Activated gamma-delta T cell treated with anti-CD3 and anti-CD28 coated beads, Interleukin-2, amount 50 U/mL, for 16 hours (primary cell): Measurements from ENCODE around the gene SPATA19.

Source experiments
- DNase-seq: peaks from one replicate; pipeline ENCODE4 v3.0.0-alpha.2; 2020; ENCODE audit warnings: low read depth

Gene SPATA19

GRCh38 chr11:133835593-133836548 lies 9.4 kb downstream of the SPATA19 start:
- no peak for DNase-seq

DNA sequence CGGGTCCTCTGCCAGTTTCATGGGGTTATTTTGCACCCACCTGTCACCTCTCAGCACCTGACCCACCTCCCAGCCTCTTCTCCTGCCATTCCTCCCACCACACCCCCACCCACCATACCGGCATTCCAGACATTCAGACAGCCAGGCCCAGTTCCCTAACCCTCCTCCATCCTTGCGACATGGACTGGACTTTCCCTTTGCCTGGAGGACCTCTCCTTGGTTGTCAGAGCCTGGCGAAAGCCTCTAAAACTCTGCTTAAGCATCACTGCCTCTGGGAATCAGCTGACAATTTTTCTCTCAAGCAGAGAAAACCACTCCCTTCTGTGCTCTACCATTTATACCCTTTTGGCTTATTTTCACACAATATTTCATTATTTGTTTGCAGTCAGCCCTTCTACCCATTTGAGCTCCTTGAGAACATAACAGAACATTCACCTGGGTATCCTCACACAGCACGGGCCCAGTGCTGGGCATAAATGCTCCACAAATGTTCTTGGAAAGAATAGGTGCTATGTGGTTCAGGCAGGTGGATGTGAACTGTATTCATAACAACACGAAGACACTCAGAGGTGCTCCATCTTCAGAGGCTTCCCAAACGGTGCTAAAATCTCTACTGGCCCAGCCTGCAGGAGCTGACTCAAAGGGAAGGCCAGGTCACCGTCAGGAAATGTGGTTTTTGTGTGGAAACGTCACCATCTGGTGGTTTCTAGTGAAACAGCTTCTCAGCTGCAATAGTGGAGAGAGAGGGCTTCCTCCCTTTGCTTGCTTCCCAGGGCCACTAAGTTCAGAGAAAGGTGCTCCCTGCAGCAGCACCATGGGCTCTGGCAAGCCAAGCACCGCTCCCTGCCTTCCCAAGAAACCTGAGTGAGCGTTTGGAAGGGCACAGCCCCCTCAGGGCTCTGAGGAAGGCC lies 10.4 kb downstream of the SPATA19 start:
- no peak for DNase-seq

DNA sequence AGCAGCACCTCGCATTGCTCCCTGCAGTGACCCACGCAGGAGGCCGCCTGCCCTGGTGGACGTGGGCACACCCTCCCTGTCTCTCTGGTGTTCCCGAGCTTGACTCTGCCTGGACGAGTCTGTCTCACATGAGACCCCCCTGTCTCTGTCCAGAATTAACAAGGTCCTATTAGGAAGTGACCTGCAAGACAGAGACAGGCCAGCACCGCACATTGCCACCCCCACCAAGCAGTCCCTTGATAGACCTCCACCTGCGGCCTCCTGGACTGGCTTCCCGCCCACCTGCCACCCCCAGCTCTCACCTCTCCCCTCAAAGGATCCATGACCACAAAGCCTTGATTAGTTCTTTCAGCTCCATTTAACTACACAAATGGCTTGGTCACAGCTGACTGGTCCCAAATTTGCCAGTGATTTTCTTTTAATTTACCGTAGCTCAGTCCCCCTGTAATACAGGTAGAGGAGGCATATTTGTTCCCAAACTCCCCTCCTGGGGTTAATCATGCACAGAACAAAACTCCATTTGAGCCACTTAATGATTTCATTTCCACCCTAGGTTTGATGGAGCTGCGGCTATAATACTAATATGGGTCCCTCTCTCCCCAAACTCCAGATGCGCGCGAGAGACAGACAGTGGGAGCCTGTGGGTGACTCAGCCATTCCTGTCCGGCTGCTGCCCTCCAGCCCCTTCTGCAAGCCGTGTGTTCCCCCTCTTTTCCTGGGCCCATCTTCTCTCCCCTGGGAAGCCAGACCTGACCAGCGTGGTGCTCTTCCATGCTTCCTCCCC lies 11.2 kb downstream of the SPATA19 start:
- no peak for DNase-seq

- no peak for DNase-seq
These were observed 12.1 kb downstream of the SPATA19 start for GRCh38 chr11:133832991-133833897.

DNA sequence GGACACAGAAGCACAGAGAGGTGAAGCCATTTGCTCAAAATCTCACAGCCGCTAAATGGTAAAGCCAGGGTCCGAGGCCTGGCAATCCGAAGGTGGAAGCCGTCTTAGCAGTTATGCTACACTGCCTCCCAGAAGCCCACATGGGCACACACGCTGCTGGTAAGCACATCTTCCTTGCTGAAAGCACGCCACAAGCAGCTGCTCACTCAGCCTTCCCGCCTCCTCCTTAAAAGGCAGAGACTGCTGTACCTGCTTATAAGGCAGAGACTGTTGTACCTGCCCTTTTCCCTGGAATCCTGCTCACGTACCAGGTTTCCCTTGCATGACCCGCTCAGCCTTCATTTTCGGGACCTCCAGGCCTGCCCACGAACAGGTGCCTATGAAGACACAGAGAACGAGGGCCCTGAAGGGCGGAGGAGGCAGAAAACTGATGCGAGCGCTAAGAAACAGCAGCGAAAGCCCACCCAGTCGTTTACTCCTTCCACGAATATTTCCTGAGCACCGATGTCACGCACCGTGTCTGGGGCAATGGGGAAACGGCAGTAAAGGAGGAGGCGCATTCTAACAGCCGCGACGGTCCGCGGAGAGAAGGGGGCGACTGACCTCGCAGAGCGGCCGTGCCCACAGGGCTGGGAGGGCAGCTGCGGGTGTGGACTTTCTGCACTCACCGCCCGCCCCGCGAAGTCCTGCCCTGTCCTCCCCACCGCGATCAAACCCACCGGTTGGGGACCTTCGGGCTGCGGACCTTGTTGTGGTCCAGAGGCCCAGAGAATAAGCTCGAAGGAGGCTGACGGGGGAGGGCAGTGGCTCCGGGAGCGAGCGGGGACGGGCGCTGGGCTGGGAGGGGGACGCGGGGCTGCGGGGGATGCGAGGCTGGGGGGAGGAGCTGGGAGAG lies 13.0 kb downstream of the SPATA19 start:
- DNase-seq: no peak

DNA sequence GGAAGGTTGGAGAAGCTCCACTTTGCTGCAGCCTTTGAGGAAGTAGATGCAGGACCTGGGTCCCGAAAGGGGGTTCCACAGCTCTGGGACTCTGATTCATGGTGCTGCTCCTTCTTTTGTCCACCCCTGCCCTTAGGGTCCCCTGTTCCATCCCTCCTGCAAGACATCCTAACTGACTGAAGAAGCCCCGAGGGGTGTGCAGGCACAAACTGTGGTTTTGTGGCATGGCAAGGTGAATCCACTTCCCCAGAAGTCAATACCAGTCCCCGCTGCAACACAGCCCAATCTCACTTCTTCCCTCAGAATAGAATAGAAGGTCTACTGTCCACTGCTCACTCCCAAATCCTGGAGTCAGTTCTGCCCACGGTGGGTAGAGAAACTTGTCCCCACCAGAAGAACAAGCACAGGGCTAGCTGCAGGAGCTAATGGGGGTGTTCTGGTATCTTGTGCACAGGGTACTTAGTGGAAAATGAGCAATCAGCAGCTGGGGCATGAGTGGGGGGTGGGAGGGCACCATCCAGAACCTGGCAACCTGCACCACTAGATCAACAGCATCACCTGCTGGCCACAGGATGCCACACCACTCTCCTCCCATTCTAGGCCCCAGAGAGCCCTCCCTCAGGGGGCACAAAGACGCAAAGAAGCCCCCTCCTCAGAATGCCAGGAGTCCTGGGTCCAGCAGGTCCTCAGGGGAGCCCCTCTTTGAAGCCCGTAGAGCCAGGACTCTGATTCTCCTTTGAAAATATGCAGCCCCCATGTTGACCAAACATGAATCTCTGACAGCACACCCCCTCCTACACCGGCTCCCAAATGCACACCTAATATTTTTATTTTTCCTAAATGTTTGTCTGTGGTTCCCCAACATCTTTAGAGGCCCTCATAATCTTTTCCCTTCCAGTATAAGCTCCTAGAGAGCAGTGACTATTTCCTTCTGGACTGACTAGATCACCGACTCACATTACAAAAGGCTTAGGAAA lies 14.1 kb downstream of the SPATA19 start:
- no peak for DNase-seq

DNA sequence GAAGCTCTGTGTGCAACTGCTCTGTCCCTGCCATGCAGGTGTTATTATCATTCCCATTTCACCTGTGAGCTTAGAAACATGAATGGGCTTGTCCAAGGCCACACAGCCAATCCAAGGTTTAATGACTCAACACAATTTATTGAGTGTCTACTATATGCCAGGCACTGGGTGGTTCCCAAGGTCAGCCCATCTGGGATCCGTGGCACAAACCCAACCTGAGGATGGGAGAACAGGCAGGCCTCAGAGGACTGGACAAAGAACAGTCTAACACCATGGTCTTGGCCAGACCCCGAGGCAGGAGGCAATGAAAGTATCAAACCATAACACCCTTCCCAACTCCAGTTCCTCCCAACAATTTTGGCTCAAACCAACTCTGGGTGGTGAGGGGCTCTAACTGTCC lies 15.7 kb downstream of the SPATA19 start:
- no peak for DNase-seq

DNA sequence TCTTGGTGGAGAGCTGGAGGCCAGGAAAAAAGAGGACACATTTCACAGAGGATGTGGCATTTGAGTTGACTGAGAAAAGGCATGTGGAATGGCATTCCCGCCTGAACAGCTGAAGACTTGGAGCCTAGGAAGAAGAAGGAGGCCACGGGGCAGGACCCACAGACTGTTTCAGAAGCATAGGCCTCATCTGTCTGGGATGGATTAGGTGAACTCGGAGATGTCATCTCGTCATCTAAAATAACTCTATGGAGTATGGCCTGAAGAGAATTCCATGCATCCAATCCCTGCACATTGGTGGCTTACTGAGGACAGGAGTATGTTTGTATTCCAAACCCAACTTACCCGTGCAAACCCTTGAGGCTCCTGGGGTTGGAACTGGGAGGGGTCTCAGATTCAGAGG lies 16.4 kb downstream of the SPATA19 start:
- no peak for DNase-seq

DNA sequence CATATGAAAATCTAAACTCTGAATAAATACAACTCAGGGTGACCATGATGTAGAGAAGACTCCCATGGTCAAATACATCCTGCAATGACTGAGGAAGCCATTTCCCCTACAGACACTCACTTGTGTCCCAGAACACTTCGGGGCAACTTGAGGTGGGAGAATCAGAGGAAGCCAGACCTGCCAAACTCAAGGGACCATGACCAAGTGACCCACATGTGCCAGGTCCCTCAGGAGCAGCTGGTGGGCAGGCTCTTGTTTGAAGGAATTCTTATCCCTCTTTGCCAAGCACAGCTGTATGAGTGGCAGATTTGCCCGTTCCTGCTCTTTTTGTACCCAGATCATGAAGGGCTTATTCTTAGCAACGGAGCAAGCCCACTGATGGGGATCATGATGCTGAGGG lies 17.8 kb downstream of the SPATA19 start:
- no peak for DNase-seq

DNA sequence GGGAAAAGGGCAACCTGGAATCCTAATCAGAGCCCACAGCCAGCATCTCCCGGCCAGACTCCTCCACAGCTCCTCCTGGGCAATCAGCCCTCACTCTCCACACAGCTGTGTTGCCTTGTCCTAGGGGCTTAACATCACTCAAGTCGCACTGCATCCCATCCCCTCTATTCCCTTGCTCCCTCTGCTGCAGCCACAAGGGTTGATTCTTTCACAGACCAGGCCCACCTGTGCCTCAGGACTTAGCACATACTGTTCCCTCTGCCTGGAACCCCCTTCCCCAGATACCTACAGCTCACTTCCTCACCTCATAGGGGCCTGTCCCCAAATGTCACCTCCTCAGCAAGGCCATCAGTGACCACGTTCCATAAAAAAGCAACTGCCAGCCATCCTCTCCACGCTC lies 18.4 kb downstream of the SPATA19 start:
- no peak for DNase-seq

DNA sequence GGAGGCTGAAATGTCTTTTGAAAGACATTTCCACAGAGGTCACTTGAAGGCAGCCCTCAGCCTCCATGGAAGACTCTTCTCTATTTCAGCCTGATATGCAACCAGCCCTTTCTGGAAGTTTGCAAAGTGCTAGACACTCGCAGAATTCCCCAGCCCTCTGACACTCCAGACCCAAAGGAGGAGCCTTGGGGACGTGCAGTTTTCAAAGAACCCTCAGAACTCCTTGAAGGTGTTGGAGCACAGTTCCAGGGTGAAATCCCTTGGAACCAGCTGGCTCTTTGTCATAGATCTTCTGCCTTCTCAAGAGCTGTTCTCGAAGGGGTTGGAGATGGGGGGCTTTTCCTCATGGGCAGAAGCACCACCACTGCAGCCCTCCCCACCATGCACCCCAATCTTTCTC lies 19.6 kb downstream of the SPATA19 start:
- DNase-seq: no peak

GRCh38 chr11:133825156-133825555 lies 20.2 kb downstream of the SPATA19 start:
- no peak for DNase-seq

GRCh38 chr11:133824593-133824992 lies 20.7 kb downstream of the SPATA19 start:
- DNase-seq: no peak

DNA sequence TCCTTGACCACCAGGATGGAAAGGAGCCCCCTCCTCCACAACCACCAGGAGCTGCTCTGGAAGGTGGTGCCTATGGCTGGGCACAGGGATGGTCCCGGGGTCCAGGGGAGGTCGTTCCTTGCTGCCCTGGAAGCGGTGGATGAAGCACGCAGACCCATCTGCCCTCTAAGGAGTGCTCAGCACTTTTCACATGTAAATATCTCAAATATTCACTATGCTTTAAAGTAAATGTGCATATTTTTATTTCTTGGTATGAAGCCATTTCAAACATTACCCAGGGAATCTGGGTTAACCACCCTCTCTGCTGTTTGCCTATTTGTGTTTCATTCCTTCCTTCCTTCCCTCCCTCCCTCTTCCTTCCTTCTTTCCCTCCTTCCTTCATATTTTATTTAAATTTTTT lies 21.7 kb downstream of the SPATA19 start:
- DNase-seq: no peak

GRCh38 chr11:133823211-133823610 lies 22.1 kb downstream of the SPATA19 start:
- no peak for DNase-seq

DNA sequence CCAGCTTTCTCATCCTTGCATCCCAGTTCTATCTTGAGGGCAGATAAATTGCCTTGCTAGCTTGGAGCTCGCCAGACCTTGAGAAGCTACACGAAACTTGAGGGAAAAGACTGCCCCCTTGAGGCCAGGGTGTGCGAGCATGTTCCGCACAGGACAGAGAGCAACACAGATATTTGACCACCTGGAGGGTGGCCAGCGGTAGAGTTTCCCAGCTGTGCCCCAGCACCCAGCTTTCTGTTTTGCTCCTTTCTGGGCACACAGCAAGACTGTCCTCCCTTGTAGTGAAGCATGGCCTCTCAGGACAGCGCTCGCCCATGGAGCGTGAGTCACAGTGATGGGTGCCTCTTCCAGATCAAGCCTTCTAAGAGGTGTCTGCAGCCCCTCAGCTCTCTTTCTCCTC lies 23.5 kb downstream of the SPATA19 start:
- DNase-seq: no peak

DNA sequence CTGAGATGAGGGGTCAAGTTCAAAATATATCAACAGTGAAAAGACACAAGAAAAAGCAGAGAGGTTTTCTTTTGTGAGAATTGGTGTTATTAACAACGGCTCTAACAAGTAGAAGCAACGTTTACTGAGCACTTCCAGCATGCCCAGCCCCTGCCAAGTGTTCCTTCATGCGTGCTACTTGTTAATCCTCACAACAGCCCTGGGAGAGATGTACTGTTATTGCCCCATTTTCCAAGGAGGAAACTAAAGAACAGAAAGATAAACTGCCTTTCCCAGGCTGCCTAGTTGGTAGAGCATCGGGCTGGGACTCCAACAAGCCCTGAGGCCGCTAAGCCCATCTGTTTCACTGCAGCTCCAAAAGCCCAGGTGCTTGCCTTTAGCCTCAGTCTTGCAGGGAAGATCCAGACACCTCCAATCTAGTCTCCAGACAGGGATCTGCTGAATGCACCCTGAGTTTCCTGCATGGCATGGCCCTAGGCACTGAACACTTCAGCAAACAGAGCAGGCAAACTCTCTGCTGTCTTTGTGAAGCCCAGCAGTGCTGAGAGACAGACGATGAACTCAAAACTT lies 25.5 kb downstream of the SPATA19 start:
- DNase-seq: no peak

DNA sequence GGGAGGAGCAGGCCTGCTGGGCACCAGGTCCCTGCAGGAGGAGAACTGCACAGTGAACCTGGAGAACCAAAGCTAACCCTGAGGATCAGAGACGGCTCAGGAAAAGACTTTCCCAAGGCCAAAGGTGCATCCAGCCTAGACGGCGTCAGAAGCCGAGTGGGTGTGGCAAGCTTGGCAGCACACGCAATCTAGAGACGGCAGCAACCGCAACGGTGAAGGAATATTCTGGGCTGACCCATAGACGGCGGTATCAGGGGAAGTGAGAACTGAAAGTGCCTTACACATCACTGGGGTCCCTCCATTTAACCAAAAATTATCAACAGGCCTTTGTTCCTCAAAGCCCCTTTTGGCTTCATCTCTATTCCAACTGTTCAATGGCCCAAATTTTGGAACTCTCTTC lies 26.2 kb downstream of the SPATA19 start:
- DNase-seq: no peak
